HG02938 (cell line): ENCODE measurements around the gene SIAH2.
"Not testable (repeated sequence)": the region's sequence is repeated elsewhere in the genome, so short reads cannot be mapped to it uniquely, and the experiment has no call there.

Experiments used
- ATAC-seq: cut with Tn5 transposase; IDR thresholded peaks from one replicate; pipeline ENCODE4 v1.9.1; 2021; ENCODE audit warnings: mild to moderate bottlenecking, moderate library complexity; ENCODE audit not compliant: unreplicated experiment

The SIAH2 gene

GRCh38 chr3:150763122-150763840 is at the start of gene SIAH2:
Gene SIAH2 (minus strand): TSS chr3:150763169. CDS start chr3:150762849, 320 bp downstream.
- peak; percentile 46 for ATAC-seq

GRCh38 chr3:150811984-150812383 is 49.0 kb upstream of the SIAH2 start:
- no peak for ATAC-seq

GRCh38 chr3:150810641-150811040 is 47.7 kb upstream of the SIAH2 start:
- ATAC-seq: no peak

GRCh38 chr3:150806185-150806835 is 43.3 kb upstream of the SIAH2 start:
- no peak for ATAC-seq

- no peak for ATAC-seq
Measured at GRCh38 chr3:150805354-150805753, 42.4 kb upstream of the SIAH2 start.

GRCh38 chr3:150803440-150803985 is 40.5 kb upstream of the SIAH2 start:
- ATAC-seq: no peak

GRCh38 chr3:150800722-150801121 is 37.8 kb upstream of the SIAH2 start:
- ATAC-seq: no peak

GRCh38 chr3:150798122-150798618 is 35.2 kb upstream of the SIAH2 start:
- ATAC-seq: no peak

GRCh38 chr3:150797155-150797554 is 34.2 kb upstream of the SIAH2 start:
- no peak for ATAC-seq

GRCh38 chr3:150796527-150796926 is 33.6 kb upstream of the SIAH2 start:
- ATAC-seq: not testable (repeated sequence)

- no peak for ATAC-seq
Measured at GRCh38 chr3:150793641-150794040, 30.7 kb upstream of the SIAH2 start.

- ATAC-seq: no peak
Measured at GRCh38 chr3:150790629-150791028, 27.7 kb upstream of the SIAH2 start.

- ATAC-seq: no peak
Measured at GRCh38 chr3:150789451-150789850, 26.5 kb upstream of the SIAH2 start.

GRCh38 chr3:150787741-150788370 is 24.9 kb upstream of the SIAH2 start:
- ATAC-seq: peak; percentile 50

GRCh38 chr3:150786791-150787190 is 23.8 kb upstream of the SIAH2 start:
- ATAC-seq: no peak

- no peak for ATAC-seq
Measured at GRCh38 chr3:150784747-150785125, 21.8 kb upstream of the SIAH2 start.

- peak; percentile 55 for ATAC-seq
Measured at GRCh38 chr3:150783920-150784746, 21.2 kb upstream of the SIAH2 start.

- ATAC-seq: no peak
Measured at GRCh38 chr3:150783316-150783715, 20.3 kb upstream of the SIAH2 start.

- no peak for ATAC-seq
Measured at GRCh38 chr3:150779402-150779858, 16.5 kb upstream of the SIAH2 start.

- ATAC-seq: no peak
Measured at GRCh38 chr3:150778793-150779401, 15.9 kb upstream of the SIAH2 start.
